ENCODE measurements around the gene PRDX1.

PRDX1 gene

DNA sequence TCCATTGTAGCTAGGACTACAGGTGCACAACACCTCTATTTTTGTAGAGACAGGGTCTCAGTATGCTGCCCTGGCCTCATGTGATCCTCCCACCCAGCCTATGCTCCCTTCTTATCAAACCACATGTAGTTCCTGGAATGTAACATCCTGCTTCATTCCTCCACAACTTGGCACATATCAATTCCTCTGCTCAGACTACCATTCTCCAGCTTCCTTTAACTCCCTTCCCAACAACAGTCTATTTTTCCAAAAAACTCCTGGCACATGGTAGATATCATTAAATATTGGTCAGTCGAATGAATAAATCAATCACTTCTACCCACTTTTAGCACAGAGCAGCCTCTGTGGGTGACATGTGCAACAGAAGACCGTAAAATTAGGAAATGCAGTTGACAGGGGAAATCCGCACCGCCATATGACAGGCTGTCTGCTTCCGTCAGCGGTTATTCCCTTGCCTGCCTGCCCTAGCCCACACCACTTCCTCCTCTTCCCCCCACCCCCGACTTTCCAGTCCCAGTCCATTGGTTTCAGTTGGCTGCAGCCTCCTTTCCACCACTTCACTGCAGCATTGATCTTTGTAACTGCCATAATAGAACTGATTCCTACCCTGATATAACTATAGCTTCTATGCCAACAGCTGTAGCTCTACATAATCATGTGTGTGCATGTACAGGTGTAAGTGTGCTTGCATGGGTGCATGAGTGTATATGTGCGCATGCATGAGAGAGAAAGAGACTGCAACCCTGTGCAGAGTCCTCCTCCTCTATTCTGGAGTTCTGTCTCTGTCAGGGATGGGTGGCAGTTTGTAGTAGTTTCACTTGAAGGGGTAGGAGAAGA lies 22.1 kb upstream of the PRDX1 start:
- Histone ChIP-seq H3K9me3 (no peaks in the 10 kb centered on the region), H3K4me3 (ENCODE audit: low read depth in 1 of 2, low read length in 1 of 2) (peak overlapping the region; percentile 27 to 31), H3K27me3 (peaks cover 65% of the 10 kb centered on the region), H3K27ac (peak overlapping the region; percentile 79), H3K36me3 (no peaks in the 10 kb centered on the region), H3K4me1 (ENCODE audit: control insufficient read depth in 1 of 2, insufficient read depth in 1 of 2, low read depth in 1 of 2, low read length in 1 of 2) (peaks cover 25 to 27% of the 10 kb centered on the region in 2 experiments)
- TF ChIP-seq, protein P1, sequence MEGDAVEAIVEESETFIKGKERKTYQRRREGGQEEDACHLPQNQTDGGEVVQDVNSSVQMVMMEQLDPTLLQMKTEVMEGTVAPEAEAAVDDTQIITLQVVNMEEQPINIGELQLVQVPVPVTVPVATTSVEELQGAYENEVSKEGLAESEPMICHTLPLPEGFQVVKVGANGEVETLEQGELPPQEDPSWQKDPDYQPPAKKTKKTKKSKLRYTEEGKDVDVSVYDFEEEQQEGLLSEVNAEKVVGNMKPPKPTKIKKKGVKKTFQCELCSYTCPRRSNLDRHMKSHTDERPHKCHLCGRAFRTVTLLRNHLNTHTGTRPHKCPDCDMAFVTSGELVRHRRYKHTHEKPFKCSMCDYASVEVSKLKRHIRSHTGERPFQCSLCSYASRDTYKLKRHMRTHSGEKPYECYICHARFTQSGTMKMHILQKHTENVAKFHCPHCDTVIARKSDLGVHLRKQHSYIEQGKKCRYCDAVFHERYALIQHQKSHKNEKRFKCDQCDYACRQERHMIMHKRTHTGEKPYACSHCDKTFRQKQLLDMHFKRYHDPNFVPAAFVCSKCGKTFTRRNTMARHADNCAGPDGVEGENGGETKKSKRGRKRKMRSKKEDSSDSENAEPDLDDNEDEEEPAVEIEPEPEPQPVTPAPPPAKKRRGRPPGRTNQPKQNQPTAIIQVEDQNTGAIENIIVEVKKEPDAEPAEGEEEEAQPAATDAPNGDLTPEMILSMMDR (IDR thresholded peaks at IDR 0.05): peak; percentile 14

DNA sequence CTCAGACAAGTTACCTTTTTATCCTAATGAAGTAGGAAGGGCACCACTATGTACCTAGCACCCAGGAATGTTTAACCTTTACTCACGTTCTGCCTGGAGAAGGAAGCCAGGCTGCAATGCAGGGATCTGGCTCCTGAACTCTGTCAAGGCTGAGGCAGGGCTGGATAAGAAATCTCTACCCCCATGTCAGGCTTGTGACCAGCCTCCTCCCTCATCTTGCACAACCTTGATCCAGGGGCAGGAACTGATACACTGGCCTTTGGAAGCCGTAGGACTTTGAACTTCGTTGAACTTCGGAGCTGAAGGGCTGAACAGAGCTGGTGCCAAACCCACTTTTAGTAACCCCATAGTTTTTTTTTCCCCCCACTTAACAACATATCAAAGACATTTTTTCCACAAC lies 20.9 kb upstream of the PRDX1 start:
- peaks cover 25 to 27% of the 10 kb centered on the region in 2 experiments for H3K4me1 ChIP-seq (ENCODE audit: control insufficient read depth in 1 of 2, insufficient read depth in 1 of 2, low read depth in 1 of 2, low read length in 1 of 2)
- no peaks in the 10 kb centered on the region for H3K9me3 ChIP-seq
- no peaks in the 10 kb centered on the region for H3K36me3 ChIP-seq
- peaks cover 73% of the 10 kb centered on the region for H3K27me3 ChIP-seq
- TF ChIP-seq, protein P1 (IDR thresholded peaks at IDR 0.05): no peak
- H3K27ac ChIP-seq: no peak overlapping the region
- H3K4me3 ChIP-seq (ENCODE audit: low read depth in 1 of 2, low read length in 1 of 2): no peak overlapping the region

DNA sequence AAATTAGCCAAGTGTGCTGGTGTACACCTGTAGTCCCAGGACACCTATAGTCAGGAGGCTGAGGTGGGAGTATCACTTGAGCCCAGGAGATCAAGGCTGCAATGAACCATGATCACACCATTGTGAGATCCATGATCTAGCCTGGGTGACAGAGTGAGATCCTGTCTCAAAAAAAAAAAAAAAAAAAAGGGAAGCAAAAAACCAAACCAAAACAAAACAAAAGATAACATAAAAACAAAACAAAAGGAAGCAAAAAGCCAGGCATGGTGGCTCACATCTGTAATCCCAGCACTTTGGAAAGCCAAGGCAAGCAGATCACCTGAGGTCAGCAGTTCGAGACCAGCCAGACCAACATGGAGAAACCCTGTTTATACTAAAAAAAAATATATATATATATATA lies 19.5 kb upstream of the PRDX1 start:
- H3K27ac ChIP-seq: no peak overlapping the region
- peaks cover 73% of the 10 kb centered on the region for H3K27me3 ChIP-seq
- no peaks in the 10 kb centered on the region for H3K9me3 ChIP-seq
- H3K4me3 ChIP-seq (ENCODE audit: low read depth in 1 of 2, low read length in 1 of 2): no peak overlapping the region
- peaks cover 25 to 27% of the 10 kb centered on the region in 2 experiments for H3K4me1 ChIP-seq (ENCODE audit: control insufficient read depth in 1 of 2, insufficient read depth in 1 of 2, low read depth in 1 of 2, low read length in 1 of 2)
- TF ChIP-seq, protein P1 (IDR thresholded peaks at IDR 0.05): no peak
- H3K36me3 ChIP-seq: no peaks in the 10 kb centered on the region

DNA sequence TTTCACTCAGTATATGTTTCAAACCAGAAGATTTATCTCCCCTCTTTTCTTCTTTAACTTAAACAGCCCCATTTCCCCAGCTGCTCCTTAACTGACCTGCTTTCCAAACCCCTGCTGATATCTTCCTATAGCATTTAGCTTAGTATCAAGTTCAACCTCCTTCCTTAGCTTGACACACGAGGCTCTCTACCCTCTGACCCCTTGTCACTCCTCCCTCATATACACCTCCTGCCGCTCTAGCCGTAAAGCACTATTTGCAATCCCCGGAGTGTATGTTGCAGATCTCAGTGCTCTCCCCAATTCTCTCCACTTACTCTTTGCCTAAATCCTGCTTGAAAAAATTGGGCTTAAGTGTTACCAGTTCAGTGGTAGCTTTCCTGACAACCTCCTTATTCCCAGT lies 15.2 kb upstream of the PRDX1 start:
- H3K4me1 ChIP-seq (ENCODE audit: control insufficient read depth in 1 of 2, insufficient read depth in 1 of 2, low read depth in 1 of 2, low read length in 1 of 2): no peaks in the 10 kb centered on the region
- H3K4me3 ChIP-seq (ENCODE audit: low read depth in 1 of 2, low read length in 1 of 2): no peak overlapping the region
- TF ChIP-seq, protein P1 (IDR thresholded peaks at IDR 0.05): no peak
- no peaks in the 10 kb centered on the region for H3K9me3 ChIP-seq
- no peak overlapping the region for H3K27ac ChIP-seq
- H3K36me3 ChIP-seq: no peaks in the 10 kb centered on the region
- H3K27me3 ChIP-seq: peaks cover 55% of the 10 kb centered on the region

DNA sequence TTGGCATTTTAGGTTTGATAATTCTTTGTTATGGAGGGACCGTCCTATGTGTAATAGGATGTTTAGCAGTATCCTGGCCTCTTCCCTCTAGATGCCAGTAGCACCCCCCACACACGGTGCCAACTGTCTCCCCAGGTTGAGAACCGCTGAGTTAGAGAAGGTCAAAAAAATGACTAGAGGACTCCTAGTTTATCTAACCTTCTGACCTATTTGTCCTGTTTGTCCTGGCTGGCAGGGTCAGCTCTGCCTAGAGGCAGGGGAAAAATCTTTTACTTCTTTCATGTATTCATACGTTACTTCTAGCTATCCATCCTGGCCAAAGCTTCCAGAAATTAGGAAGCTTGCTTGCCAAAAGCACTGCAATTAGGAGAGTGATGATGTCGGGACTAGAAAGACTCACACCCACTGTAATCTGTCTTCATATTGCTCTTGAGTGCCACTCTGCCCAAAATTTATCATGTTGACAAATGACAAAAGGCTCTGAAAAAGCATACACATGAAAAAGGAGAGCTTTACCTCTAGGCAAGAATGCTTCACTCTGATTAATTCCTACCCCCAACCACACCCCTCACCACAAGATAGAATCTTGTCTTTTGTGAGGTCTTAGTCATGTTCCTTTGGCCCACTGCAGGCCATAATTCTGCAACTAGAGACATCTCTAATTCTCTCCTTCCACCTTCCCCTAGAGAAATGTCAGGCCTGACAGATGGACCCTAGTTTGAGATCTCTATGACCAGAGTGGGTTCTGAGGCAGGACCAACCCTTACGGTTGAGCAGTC lies 14.5 kb upstream of the PRDX1 start:
- H3K4me3 ChIP-seq (ENCODE audit: low read depth in 1 of 2, low read length in 1 of 2): no peak overlapping the region
- no peaks in the 10 kb centered on the region for H3K36me3 ChIP-seq
- no peaks in the 10 kb centered on the region for H3K4me1 ChIP-seq (ENCODE audit: control insufficient read depth in 1 of 2, insufficient read depth in 1 of 2, low read depth in 1 of 2, low read length in 1 of 2)
- no peaks in the 10 kb centered on the region for H3K9me3 ChIP-seq
- peaks cover 48% of the 10 kb centered on the region for H3K27me3 ChIP-seq
- H3K27ac ChIP-seq: no peak overlapping the region
- TF ChIP-seq, protein P1 (IDR thresholded peaks at IDR 0.05): no peak

Measured in neutrophil (primary cell).